IPS-NIHi11 (cell line): ENCODE results near the gene ADAMTS14.

Source experiments
- DNase-seq: peaks from one replicate; pipeline ENCODE4 v3.0.0; 2012; ENCODE audit warnings: mixed read lengths, low spot score

ADAMTS14 gene

DNA sequence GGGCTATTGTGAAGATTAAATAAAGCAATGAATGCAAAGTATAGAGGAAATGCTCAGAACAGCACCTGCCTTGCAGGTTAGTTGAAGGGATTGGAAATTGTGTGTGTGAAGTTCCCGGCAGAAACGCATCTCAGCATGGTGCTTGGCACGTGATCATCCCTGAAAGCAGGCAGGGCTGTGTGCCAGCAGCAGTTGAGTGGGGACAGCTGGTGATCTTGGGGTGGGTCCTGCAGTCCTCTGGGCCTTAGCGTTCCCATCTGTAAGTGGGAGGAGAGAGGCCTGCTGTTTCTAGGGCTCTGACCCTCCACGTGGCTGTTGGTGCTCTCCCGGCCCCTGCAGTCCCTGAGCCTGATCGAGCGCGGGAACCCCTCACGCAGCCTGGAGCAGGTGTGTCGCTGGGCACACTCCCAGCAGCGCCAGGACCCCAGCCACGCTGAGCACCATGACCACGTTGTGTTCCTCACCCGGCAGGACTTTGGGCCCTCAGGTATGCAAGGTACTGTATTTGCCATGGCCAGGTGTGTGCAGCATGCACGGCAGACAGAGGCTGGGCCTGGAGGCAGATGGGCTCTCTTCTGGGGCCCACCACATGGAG lies 57.6 kb downstream of the ADAMTS14 start:
- no peak for DNase-seq

DNA sequence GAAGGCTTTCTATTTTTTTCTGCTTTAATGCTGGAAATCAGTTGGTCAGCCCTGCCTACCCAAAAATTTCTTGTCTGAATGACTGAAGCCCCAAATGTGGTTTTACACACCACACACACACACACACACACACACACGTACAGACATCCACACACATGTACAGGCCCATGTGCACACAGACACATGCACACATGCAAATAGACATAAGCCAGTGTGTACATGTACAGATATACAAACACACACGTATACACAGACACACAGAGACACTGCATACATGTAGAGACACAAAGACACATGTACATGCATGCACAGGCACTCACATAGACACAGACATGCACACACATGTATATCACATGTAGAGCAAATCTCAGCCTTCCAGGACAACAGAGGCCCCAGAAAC lies 58.6 kb downstream of the ADAMTS14 start:
- DNase-seq = no peak

DNA sequence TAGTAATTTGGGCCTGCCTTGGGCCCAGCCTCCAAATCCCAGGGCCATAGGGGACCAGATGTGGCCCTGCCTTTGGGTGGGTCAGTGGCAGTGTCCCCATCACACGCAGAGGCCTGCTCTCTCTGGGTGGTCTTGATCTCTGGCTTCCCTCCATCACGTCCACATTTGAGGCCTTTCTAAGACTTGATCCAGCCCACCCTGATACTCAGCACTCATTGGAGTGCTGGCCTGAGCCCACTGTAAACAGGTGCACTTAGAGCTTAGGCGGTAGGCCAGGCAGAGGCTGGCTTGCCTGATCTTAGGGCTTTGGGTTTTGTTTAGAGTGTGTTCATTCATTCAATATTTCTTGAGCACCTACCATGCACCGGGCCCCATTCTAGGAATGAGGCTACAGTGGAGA lies 60.3 kb downstream of the ADAMTS14 start:
- DNase-seq = no peak

DNA sequence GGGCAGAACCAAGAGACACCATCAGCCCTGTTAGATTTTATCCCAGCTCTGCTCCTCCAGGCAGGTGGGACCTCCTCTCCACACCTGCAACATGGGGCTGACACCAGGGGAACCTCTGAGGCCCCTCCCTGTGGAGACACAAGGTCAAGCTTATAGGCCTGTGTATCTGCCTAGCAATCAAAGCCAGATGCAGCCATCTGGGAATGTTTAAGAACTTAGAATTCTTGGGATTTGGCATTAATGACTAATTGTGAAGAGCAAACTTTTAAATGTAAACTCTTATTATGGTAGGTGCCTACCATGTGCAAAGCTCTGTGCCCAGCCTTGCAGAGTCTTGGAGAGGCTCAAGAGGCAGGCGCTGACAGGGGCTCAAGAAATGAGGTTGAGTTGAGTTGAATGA lies 60.7 kb downstream of the ADAMTS14 start:
- DNase-seq = no peak

DNA sequence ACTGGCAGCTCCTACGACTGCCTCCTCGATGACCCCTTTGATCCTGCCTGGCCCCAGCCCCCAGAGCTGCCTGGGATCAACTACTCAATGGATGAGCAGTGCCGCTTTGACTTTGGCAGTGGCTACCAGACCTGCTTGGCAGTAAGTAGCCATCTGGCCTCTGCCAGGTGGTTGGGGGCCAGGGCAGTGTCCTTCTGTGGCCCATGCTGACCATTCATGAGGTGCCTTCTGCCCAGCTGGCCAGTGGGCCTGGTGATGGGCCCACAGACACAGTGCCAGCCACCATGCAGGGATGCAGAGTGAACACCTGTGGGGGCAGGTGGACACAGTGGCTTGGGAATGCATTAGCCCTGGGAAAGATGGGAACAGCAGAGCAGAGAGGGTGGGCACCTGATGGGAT lies 62.9 kb downstream of the ADAMTS14 start:
- DNase-seq = no peak

DNA sequence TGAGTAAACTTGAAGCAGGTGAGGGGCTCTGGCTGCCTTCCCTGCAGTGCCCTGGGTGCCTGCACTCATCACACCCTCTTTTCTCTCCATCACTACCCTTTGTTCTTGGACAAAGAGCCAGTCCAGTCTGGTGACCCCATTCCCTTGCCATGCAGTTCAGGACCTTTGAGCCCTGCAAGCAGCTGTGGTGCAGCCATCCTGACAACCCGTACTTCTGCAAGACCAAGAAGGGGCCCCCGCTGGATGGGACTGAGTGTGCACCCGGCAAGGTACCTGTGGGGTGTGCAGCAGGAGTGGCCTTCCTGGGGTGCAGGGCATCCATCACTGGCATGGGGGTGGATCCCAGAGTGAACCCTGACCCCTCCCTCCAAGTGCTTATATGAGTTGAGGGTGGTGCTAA lies 64.2 kb downstream of the ADAMTS14 start:
- no peak for DNase-seq

DNA sequence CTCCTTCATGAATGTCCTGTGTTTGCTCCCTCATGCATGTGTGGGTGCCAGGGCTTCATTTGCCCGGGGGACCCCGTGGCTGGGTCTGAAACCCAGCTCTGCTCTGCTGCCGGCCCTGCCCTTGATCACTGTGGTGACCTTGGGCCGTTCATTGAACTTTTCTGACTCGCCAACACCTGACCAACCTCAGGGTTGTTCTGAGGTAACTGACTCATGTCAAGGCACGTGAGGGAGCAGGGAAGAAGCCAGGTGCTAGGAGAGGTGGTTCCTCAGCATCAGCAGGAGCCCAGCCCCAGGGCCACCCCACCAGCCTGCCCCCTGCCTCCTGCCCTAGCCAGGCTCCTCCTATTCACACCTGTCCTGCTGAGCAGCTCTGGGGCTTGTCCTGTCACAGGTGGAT lies 64.9 kb downstream of the ADAMTS14 start:
- DNase-seq = no peak

DNA sequence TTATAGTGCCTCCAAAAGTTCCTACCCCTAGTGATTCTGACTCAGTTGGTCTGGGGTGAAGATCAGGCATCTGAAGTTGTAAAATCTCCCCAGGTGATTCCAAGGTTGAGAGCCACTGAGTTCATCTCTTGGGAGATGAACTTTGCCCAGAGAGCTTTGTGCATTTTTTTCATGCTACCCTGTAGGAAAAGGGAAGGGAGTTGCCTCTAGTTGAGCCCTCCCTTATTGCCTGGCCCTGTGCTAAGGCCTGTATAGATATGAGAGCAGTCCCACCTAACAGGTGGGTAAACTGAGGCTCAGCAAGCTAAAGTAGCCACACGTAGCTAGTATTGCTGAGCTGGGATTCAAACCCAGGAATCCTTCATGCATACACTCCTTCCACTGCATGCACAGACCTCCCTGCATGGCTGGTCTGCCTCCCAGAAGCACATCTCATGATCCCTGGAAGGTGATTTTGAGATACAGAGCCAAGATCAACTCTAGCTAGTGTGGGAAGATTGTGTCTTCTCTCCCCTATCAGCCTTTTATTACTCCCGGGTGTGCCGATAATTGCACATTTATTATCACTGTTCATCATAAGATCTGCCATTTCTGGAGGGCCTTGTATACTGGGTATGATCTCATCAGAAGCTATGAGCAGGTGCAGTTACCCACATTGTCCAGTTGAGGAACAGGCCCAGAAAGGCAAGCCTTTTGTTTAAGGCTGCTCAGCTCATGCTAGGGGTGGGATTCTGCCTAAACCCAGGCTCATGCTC lies 65.9 kb downstream of the ADAMTS14 start:
- no peak for DNase-seq

DNA sequence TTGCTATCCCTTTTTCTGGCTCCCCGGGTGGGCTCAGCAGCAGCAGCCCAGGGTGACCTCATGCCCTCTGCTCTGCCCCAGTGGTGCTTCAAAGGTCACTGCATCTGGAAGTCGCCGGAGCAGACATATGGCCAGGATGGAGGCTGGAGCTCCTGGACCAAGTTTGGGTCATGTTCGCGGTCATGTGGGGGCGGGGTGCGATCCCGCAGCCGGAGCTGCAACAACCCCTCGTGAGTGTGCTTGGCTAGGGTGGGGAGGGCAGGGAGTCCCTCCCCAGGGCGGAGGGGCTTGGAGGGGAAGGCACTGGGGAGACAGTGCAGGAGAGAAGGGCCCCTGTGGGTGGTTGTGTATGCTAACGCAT lies 66.4 kb downstream of the ADAMTS14 start:
- no peak for DNase-seq

DNA sequence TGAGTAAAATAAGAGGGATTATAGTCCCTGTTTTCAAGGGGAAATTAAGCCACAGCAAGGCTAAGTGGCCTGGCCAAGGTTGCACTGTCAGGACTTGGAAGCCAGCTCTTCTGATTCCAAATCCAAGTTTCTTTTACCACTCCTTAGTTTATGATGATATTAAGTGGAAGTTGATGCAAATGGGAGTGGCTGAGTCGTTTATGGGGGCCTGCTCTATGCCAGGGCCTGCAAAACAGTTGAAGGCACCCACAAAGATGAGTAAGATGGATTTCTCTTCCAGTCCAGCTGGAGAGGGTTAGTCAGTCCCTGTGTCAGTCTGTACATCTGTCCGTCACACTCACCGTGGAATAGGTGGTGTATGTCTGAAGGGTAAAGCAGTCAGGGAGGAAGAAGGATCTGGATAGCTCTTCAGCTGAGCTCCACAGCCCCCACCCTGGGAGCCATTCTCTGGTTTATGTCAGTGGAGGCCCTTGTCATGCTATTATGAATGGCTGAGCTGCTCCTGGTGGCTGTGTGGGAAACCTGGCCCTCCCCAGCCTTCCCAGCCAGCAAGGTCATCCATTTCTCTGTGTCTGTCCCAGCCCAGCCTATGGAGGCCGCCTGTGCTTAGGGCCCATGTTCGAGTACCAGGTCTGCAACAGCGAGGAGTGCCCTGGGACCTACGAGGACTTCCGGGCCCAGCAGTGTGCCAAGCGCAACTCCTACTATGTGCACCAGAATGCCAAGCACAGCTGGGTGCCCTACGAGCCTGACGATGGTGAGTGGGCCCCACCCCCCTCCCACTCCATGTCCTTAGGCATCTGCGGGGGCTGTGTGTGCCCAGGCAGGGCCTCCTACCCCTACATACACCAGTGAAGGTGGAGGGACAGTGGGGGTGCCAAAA lies 68.3 kb downstream of the ADAMTS14 start:
- DNase-seq = no peak

DNA sequence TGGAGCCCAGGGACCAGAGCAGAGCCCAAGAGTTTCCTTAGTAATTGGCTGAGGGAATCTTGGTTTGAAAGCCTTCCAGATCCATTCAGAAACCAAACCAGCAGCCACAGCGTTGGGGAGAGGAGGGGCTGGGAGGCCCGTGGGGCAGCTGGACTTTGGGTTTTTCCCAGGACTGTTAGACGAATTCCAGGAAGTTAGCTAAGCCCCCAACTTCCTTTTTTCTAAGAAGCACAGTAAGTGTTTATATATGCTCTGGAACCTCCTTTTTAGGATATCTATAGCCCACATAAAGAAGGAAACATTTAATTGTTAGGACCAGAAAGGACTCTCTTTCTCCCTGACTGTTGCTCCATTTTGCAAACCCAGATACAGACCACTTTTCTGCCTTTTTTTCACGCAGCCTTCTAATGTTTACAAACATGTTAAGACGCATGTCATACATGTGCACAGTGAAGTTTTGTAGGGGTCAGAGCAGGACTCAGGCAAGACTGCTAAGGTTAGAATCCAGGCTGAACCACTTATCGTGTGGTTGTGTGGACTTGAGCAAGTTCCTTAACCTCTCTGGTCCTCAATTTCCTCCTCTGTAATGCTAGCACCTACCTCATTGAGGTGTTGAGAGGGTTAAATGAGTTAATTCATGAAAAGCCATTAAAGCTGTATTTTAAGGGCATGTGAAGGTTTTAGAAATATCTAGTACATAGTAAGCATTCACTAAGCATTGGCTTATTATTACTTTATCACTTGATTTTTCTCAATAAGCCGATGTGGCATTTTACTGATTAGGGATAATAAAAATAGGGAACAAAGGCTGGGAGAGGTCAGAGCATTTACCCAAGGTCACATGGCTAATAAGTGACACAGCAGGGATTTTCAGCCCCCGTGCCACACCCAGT lies 70.5 kb downstream of the ADAMTS14 start:
- no peak for DNase-seq

DNA sequence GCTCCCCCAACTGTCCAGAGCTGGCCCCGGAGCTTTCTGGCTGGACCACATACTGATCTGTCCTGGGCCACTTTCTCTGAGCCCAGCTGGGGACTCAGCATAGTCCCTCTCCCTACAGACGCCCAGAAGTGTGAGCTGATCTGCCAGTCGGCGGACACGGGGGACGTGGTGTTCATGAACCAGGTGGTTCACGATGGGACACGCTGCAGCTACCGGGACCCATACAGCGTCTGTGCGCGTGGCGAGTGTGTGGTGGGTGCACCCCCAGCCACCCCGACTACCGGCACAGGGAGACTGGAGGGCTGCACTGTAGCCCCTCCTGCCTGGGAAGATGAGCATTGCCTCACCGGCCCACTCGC lies 71.1 kb downstream of the ADAMTS14 start:
- no peak for DNase-seq

DNA sequence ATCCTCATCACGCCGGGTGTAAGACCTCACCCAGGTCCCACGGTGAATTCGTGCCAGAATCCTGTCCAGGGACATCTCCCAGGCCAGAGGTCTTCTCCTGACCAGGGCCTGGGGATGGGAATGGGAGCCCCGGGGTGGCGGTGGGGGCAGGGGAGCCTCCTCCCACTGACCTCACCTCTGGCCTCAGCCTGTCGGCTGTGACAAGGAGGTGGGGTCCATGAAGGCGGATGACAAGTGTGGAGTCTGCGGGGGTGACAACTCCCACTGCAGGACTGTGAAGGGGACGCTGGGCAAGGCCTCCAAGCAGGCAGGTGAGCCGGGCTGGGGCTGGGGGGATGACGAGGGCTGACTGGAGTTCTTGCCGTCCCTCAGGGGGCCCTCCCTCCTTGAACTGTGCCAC lies 71.6 kb downstream of the ADAMTS14 start:
- DNase-seq = no peak

DNA sequence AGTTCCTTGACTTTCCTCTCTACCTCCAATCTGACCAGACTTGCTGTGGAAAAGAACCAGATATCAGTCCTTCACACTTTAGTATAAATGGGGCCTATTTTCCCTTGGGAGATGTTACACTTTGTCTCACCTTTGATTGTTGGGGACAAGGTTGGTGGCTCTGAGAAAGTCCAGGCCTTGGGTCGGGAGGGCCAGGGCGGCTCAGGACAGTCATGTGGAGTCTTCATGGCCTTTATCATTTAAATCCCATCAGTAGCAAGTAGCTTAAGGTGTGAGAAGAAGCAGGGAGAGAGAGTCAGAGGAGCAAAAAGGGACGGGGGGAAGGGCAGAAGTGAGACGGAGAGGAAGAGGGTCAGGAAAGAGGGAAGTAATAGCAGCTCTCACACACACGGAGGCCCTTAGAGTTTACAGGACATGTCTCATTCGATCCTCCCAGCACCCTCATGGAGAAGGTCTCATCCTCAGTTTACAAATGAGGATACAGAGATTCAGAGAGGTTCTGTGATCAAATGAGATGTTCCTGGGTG lies 72.4 kb downstream of the ADAMTS14 start:
- no peak for DNase-seq

DNA sequence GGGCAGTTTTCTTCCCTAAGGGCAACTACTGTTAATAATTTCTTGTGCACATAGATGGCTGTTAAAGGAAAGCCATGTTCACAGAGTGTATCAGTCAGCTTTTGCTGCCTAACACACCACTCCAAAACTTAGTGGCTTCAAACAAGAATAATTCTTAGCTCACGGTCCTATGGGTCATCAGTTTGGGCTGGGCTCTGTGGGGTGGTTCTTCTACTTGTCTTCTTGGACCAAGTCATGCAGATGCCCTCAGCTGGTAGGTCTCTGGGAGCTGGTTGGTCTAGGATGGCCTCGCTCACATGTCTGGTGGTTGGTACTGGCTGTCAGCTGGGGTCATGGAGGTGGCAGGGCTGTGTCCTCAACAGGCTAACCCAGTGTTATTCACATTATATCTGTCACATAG lies 73.2 kb downstream of the ADAMTS14 start:
- no peak for DNase-seq

DNA sequence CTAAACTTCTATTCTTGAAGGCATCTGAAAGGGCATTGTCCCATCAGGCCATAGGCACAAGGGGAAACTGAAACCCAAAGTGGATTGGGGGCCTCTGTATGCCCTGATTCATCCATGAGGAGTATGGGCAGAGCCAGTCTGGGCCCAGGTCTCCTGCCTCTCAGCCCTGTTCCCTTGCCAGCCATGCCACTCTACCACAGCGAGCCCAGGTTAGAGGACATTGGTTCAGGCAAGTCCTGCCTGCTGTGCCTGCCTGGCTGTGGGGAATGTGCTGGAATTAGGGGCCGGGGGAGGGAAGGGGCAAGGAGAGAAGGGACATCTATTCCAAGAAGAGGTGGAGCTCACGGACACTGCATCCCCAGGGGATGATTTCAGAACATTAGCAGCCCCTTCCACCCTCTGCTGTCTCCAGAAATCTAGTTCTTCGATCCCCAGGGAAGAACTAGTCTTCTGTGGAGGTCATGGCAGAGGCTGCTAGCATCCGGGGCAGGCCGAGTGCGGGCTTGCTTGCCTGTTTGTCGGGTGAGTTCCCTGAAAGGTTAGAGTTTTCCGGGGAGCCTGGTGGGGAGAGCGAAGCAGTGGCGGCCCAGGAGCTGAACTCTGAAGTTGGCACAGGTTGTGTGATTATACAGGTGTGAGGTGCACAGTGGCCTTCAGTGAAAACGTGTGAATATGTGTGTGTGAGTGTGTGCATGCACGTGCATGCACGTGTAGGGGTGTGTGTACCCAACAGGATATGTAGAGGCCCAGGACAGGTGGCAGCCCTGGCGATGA lies 75.1 kb downstream of the ADAMTS14 start:
- no peak for DNase-seq

DNA sequence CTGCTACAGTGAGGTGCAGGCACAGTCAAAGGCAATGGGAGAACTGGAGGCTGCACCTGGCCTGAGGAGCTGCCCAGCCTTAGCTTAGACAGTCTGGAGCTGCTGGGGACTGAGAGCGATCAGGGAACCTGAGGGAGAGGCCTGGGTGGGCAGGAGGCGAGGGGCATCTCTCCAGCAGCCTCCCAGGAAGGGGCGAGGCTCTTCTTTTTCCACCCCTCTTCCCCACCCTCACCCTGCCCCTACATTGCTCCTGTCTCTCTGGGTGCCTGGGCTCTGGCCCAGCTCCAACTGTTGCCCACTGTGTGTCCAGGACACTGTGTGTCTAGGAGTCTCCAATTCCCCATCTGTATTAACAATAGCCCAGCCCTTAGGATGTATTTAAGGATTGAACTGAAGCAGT lies 76.0 kb downstream of the ADAMTS14 start:
- DNase-seq = no peak

DNA sequence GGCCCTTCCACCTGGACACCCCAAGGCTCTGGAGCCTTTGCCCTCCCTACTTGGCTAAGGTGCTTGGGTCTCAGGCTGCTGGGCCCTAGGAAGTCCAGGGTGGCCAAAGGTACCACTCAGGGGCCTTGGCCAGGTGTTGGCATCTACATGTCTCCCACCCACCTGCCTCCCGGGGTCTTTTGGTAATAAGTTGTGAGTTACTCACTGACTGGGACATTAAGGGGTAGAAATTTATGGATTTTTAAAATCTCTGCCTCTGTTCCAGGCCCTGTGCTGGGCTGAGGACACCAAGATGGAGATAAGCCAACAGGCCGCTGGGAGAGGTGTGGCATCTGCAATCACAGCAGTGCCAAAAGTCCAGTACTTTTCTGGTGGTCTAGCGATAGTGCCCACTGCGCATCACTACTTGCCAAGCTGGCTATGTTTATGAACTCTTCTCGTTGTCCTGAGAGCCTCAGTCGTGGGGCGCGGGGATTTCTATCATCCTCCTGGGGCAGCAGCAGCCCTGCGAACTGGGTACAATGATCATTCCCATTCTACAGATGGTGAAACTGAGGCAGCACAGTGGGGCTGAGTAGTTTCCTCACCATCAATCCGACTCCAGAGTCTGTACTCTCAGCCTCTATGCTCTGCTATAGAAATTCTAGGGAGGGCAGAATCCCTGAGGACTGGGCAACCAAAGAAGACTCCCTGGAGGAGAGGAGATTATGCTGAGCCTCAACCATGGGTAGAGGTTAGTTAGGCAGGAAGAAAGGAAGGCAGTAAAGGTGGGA lies 76.7 kb downstream of the ADAMTS14 start:
- no peak for DNase-seq

DNA sequence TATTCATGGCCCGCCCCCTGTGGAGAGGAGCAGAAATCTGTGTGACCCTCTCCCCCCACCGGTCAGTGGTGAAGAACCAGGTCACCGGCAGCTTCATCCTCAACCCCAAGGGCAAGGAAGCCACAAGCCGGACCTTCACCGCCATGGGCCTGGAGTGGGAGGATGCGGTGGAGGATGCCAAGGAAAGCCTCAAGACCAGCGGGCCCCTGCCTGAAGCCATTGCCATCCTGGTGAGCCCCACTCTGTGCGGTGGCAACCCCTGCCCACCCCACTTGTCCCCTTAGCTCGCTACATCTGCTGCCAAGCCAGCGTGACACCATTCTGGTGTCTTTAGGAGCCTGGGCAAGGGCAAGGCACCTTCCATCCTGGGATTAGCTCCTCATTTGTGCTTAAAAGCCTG lies 77.5 kb downstream of the ADAMTS14 start:
- no peak for DNase-seq

DNA sequence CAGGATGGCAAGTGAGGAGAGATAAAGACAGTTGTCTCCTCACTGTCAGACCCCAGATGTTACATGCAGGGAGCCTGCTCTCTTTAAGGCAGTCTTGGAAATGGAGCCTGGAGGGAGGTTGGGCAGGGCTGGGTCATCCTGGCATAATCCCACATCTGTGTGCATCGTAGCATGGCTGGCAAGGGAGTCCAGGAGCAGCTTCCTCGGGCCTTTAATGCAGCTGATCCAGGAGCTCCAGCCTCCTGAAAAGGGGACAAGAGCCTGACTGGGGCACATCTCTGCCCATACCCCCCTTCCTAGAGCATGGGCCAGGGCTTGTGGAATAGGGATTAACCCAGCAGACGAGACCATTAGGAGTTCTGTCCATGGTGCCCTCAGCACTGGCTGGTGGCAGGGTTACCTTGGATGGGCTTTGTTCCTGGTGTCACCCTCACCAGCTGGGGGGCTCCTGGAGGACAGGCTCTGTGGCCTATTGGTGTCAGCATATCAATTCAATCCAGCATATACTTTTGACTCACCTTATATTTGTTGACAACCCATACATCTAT lies 77.9 kb downstream of the ADAMTS14 start:
- DNase-seq = no peak
